ENCODE measurements around the gene LIFR. TPM values are rescaled to one million over a fixed set of nuclear protein-coding genes. Genes with fewer than 3 reads are reported as not detected.
A peak's percentile ranks its signal among the peaks of the same experiment; 100 is the strongest.

LIFR gene
- total RNA-seq, 1 donor from 2014 or later = 58.0 TPM

GRCh38 chr5:38468978-38469706, 87.3 kb downstream of the LIFR start:
- Mint-ChIP-seq H3K4me3 (no peak overlapping the region), H3K27ac (peak overlapping the region; percentile 87), H3K36me3 (no peaks in the 10 kb centered on the region), H3K4me1 (peaks cover 14% of the 10 kb centered on the region), H3K9me3 (no peaks in the 10 kb centered on the region), H3K27me3 (ENCODE audit: low read depth) (no peaks in the 10 kb centered on the region)
- TF ChIP-seq CTCF (IDR thresholded peaks at IDR 0.05; ENCODE audit: unreplicated experiment) = no peak
- no peak for DNase-seq (ENCODE audit: low spot score in 2 of 2, unreplicated experiment in 2 of 2)

GRCh38 chr5:38468202-38468673, 88.2 kb downstream of the LIFR start:
- Mint-ChIP-seq H3K4me3 (no peak overlapping the region), H3K4me1 (peaks cover 14% of the 10 kb centered on the region), H3K27me3 (ENCODE audit: low read depth) (no peaks in the 10 kb centered on the region)

GRCh38 chr5:38467353-38468040, 88.9 kb downstream of the LIFR start:
- Mint-ChIP-seq H3K27me3 (ENCODE audit: low read depth) (no peaks in the 10 kb centered on the region), H3K36me3 (no peaks in the 10 kb centered on the region), H3K4me1 (peaks cover 14% of the 10 kb centered on the region), H3K27ac (peak overlapping the region; percentile 78), H3K4me3 (no peak overlapping the region), H3K9me3 (no peaks in the 10 kb centered on the region)
- TF ChIP-seq CTCF (IDR thresholded peaks at IDR 0.05; ENCODE audit: unreplicated experiment) = no peak
- DNase-seq (ENCODE audit: low spot score in 2 of 2, unreplicated experiment in 2 of 2) = no peak

More at GRCh38 chr5:38468202-38468673, 88.2 kb downstream of the LIFR start:
- no peaks in the 10 kb centered on the region for H3K9me3 Mint-ChIP-seq
- no peaks in the 10 kb centered on the region for H3K36me3 Mint-ChIP-seq
- no peak for DNase-seq (ENCODE audit: low spot score in 2 of 2, unreplicated experiment in 2 of 2)
- TF ChIP-seq CTCF (IDR thresholded peaks at IDR 0.05; ENCODE audit: unreplicated experiment) = no peak
- H3K27ac Mint-ChIP-seq = peak overlapping the region; percentile 78

DNA sequence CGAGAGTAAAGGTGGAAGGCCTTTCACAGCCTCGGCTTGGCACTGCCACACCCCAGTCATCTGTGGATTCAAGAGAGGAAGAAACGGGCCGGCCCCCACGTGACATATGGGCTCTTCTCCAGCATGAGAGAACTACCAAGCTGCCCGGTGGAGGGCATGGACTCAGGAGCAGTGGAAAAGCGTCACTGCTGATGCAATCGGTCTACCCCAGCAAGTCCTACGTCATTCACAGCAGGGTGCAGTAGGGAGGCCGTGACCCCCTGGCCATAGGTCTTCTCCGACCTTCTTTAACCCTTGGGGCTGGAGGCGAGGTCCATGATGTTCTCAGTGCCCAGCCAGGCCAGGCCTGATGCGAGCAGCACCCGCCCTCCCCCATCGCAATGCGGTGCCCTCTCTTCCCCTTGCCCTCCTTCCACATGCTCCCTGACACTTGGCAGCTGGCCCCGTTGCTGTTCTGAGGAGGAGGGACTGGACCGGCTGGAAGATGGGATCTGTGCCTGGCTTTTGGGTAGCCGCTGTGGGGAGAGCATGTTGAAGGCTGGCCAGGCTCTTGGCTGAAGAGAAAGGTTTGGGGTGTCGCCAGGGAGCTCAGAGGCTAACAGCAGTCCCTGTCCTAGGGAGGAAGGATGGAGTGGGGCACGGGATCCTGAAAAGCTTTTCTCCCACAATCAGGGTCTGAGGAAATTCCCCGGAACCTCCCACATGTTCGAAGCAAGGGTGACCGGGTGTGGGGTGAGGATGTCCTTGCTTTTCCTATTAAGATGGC, 89.8 kb downstream of the LIFR start:
- no peak overlapping the region for H3K27ac Mint-ChIP-seq
- DNase-seq (ENCODE audit: low spot score in 2 of 2, unreplicated experiment in 2 of 2) = no peak

More for the DNA sequence above, 89.8 kb downstream of the LIFR start:
- Mint-ChIP-seq H3K9me3 (no peaks in the 10 kb centered on the region), H3K4me3 (no peak overlapping the region), H3K27me3 (ENCODE audit: low read depth) (no peaks in the 10 kb centered on the region), H3K36me3 (no peaks in the 10 kb centered on the region), H3K4me1 (peaks cover 14% of the 10 kb centered on the region)
- TF ChIP-seq CTCF (IDR thresholded peaks at IDR 0.05; ENCODE audit: unreplicated experiment) = no peak
